Putamen (tissue), 1 donor: Measurements from ENCODE around the gene KRTAP10-4.
"Not testable (repeated sequence)": the region's sequence is repeated elsewhere in the genome, so short reads cannot be mapped to it uniquely, and the experiment has no call there.

Source experiments
- DNase-seq: peaks from one replicate; pipeline ENCODE4 v3.0.0-alpha.2; 2016; ENCODE audit warnings: low spot score

Gene KRTAP10-4

GRCh38 chr21:44557491-44558328 is 15.8 kb upstream of the KRTAP10-4 start:
- DNase-seq: no peak

- DNase-seq: not testable (repeated sequence)
These were observed 15.2 kb upstream of the KRTAP10-4 start for GRCh38 chr21:44558329-44558675.

- DNase-seq: no peak
These were observed 14.8 kb upstream of the KRTAP10-4 start, which contains the start of gene KRTAP10-3 for GRCh38 chr21:44558695-44559094. Gene KRTAP10-3 (minus strand): TSS chr21:44558795. CDS start chr21:44558715, 80 bp downstream.

GRCh38 chr21:44564099-44564498 is 9.4 kb upstream of the KRTAP10-4 start:
- no peak for DNase-seq

- DNase-seq: no peak
These were observed 8.5 kb upstream of the KRTAP10-4 start for GRCh38 chr21:44564886-44565598.

- no peak for DNase-seq
These were observed 7.1 kb upstream of the KRTAP10-4 start for GRCh38 chr21:44566403-44566802.

GRCh38 chr21:44567481-44568171 is 5.9 kb upstream of the KRTAP10-4 start:
- DNase-seq: no peak

- no peak for DNase-seq
These were observed 5.3 kb upstream of the KRTAP10-4 start for GRCh38 chr21:44568261-44568660.

GRCh38 chr21:44568667-44569556 is 4.6 kb upstream of the KRTAP10-4 start:
- DNase-seq: no peak

- DNase-seq: no peak
These were observed 3.5 kb upstream of the KRTAP10-4 start for GRCh38 chr21:44569861-44570517.

- DNase-seq: no peak
These were observed 2.2 kb upstream of the KRTAP10-4 start for GRCh38 chr21:44571296-44571695.

- DNase-seq: no peak
These were observed 1.4 kb upstream of the KRTAP10-4 start for GRCh38 chr21:44571844-44572782.

- no peak for DNase-seq
These were observed 458 bp upstream of the KRTAP10-4 start for GRCh38 chr21:44572959-44573583.

GRCh38 chr21:44574457-44575306 is 1.2 kb downstream of the KRTAP10-4 start:
- DNase-seq: no peak

- DNase-seq: no peak
These were observed 1.9 kb downstream of the KRTAP10-4 start for GRCh38 chr21:44575307-44576024.

- no peak for DNase-seq
These were observed 2.5 kb downstream of the KRTAP10-4 start for GRCh38 chr21:44576025-44576420.

GRCh38 chr21:44578371-44579055 is 5.0 kb downstream of the KRTAP10-4 start:
- no peak for DNase-seq
